Hematopoietic multipotent progenitor cell treated with erythropoietin and hydrocortisone succinate and interleukin-3 and kit ligand, for 8 days (in vitro differentiated cells): Measurements from ENCODE around the gene SANBR.

Experiments
- DNase-seq: peaks from one replicate; pipeline ENCODE4 v3.0.0-alpha.2; 2015

The SANBR gene

GRCh38 chr2:61090386-61090921 lies 24.8 kb downstream of the SANBR start:
- DNase-seq, result no peak

GRCh38 chr2:61091485-61091884 lies 25.8 kb downstream of the SANBR start:
- DNase-seq, result no peak

- no peak for DNase-seq
Observed at GRCh38 chr2:61096438-61096837, 30.8 kb downstream of the SANBR start.

GRCh38 chr2:61100801-61101200 lies 35.1 kb downstream of the SANBR start:
- DNase-seq, result no peak

- DNase-seq, result no peak
Observed at GRCh38 chr2:61109291-61109690, 43.6 kb downstream of the SANBR start.

GRCh38 chr2:61111708-61112107 lies 46.0 kb downstream of the SANBR start:
- no peak for DNase-seq

- DNase-seq, result no peak
Observed at GRCh38 chr2:61114147-61114546, 48.5 kb downstream of the SANBR start.
